ENCODE data around the gene PPM1E.

The PPM1E gene

GRCh38 chr17:59007995-59008394 is 252.3 kb downstream of the PPM1E start:
- Histone ChIP-seq H3K36me3 (replicated peaks; ENCODE audit: low read depth, low read length) (peaks cover 8% of the 10 kb centered on the region), H3K9ac (ENCODE audit: low read length) (no peak overlapping the region), H2AFZ (ENCODE audit: low read depth, low read length) (no peak overlapping the region), H3K4me3 (ENCODE audit: low read length) (no peak overlapping the region), H3K4me1 (ENCODE audit: low read length) (peaks cover 8% of the 10 kb centered on the region), H3K27me3 (ENCODE audit: low read depth, low read length) (no peaks in the 10 kb centered on the region), H3K27ac (ENCODE audit: low read length) (no peak overlapping the region), H3K4me2 (ENCODE audit: low read length) (no peak overlapping the region), H3K79me2 (ENCODE audit: low read length) (no peaks in the 10 kb centered on the region), H4K20me1 (ENCODE audit: insufficient read depth, low read length) (no peaks in the 10 kb centered on the region), H3K9me3 (ENCODE audit: insufficient read depth, low read length) (no peaks in the 10 kb centered on the region)
- TF ChIP-seq, protein P1, sequence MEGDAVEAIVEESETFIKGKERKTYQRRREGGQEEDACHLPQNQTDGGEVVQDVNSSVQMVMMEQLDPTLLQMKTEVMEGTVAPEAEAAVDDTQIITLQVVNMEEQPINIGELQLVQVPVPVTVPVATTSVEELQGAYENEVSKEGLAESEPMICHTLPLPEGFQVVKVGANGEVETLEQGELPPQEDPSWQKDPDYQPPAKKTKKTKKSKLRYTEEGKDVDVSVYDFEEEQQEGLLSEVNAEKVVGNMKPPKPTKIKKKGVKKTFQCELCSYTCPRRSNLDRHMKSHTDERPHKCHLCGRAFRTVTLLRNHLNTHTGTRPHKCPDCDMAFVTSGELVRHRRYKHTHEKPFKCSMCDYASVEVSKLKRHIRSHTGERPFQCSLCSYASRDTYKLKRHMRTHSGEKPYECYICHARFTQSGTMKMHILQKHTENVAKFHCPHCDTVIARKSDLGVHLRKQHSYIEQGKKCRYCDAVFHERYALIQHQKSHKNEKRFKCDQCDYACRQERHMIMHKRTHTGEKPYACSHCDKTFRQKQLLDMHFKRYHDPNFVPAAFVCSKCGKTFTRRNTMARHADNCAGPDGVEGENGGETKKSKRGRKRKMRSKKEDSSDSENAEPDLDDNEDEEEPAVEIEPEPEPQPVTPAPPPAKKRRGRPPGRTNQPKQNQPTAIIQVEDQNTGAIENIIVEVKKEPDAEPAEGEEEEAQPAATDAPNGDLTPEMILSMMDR (IDR thresholded peaks at IDR 0.05; ENCODE audit: low read depth, low read length) = no peak
- TF ChIP-seq EZH2phosphoT487 (IDR thresholded peaks at IDR 0.05; ENCODE audit: low read depth) = no peak

GRCh38 chr17:59008737-59009136 is 253.1 kb downstream of the PPM1E start:
- H3K4me3 ChIP-seq (ENCODE audit: low read length) = no peak overlapping the region
- no peaks in the 10 kb centered on the region for H3K79me2 ChIP-seq (ENCODE audit: low read length)
- no peak overlapping the region for H3K4me2 ChIP-seq (ENCODE audit: low read length)
- no peaks in the 10 kb centered on the region for H3K9me3 ChIP-seq (ENCODE audit: insufficient read depth, low read length)
- no peak overlapping the region for H3K27ac ChIP-seq (ENCODE audit: low read length)
- H3K9ac ChIP-seq (ENCODE audit: low read length) = no peak overlapping the region
- peaks cover 8% of the 10 kb centered on the region for H3K36me3 ChIP-seq (replicated peaks; ENCODE audit: low read depth, low read length)
- peaks cover 7% of the 10 kb centered on the region for H3K4me1 ChIP-seq (ENCODE audit: low read length)
- H2AFZ ChIP-seq (ENCODE audit: low read depth, low read length) = no peak overlapping the region
- no peaks in the 10 kb centered on the region for H4K20me1 ChIP-seq (ENCODE audit: insufficient read depth, low read length)
- TF ChIP-seq, protein P1 (IDR thresholded peaks at IDR 0.05; ENCODE audit: low read depth, low read length) = no peak
- no peak for TF ChIP-seq EZH2phosphoT487 (IDR thresholded peaks at IDR 0.05; ENCODE audit: low read depth)
- H3K27me3 ChIP-seq (ENCODE audit: low read depth, low read length) = no peaks in the 10 kb centered on the region

DNA sequence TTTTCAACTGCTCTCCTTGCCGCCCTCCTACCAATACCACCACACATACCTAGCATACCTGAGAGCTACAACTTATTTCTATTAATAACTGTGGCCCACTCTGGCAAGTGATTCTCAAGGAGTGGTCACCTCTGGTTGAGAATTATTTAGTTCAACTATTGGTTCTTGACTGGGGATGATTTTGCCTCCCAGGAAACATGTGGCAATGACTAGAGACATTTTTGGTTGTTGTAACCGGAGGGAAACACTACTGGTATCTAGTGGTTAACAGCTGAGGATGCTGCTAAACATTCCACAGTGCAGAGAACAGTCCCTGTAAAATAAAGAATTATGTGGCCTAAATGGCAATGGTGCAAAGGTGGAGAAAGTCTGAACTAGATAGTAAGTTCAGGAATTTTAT is 254.4 kb downstream of the PPM1E start:
- Histone ChIP-seq H2AFZ (ENCODE audit: low read depth, low read length) (no peak overlapping the region), H3K36me3 (replicated peaks; ENCODE audit: low read depth, low read length) (peaks cover 8% of the 10 kb centered on the region), H3K9ac (ENCODE audit: low read length) (no peak overlapping the region), H3K4me1 (ENCODE audit: low read length) (no peaks in the 10 kb centered on the region), H3K4me3 (ENCODE audit: low read length) (no peak overlapping the region), H3K27me3 (ENCODE audit: low read depth, low read length) (no peaks in the 10 kb centered on the region), H3K27ac (ENCODE audit: low read length) (no peak overlapping the region), H3K79me2 (ENCODE audit: low read length) (no peaks in the 10 kb centered on the region), H3K9me3 (ENCODE audit: insufficient read depth, low read length) (no peaks in the 10 kb centered on the region), H4K20me1 (ENCODE audit: insufficient read depth, low read length) (no peaks in the 10 kb centered on the region), H3K4me2 (ENCODE audit: low read length) (no peak overlapping the region)
- TF ChIP-seq, protein P1 (IDR thresholded peaks at IDR 0.05; ENCODE audit: low read depth, low read length) = no peak
- no peak for TF ChIP-seq EZH2phosphoT487 (IDR thresholded peaks at IDR 0.05; ENCODE audit: low read depth)

DNA sequence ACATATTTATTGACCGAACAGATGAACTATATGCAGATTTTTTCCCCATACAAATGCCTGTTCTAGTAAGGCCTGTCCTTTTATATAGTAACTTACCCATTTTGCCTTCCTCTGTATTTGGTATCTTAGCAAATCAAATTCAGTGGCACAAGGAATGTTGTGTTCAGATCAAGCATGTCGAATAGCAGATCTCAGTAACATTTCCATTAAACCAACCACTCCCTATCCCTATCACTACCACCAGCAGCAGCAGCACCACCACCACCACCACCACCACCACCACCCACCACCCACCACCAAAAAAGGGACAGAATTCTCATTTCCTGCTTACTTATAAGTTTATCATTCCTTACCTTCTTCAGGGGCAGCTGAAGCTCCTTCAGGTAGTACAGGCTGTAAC is 256.3 kb downstream of the PPM1E start:
- peaks cover 8% of the 10 kb centered on the region for H3K36me3 ChIP-seq (replicated peaks; ENCODE audit: low read depth, low read length)
- TF ChIP-seq, protein P1 (IDR thresholded peaks at IDR 0.05; ENCODE audit: low read depth, low read length) = no peak
- no peak for TF ChIP-seq EZH2phosphoT487 (IDR thresholded peaks at IDR 0.05; ENCODE audit: low read depth)
- H3K9ac ChIP-seq (ENCODE audit: low read length) = no peak overlapping the region
- no peak overlapping the region for H3K4me2 ChIP-seq (ENCODE audit: low read length)
- no peaks in the 10 kb centered on the region for H3K79me2 ChIP-seq (ENCODE audit: low read length)
- H2AFZ ChIP-seq (ENCODE audit: low read depth, low read length) = no peak overlapping the region
- H3K27me3 ChIP-seq (ENCODE audit: low read depth, low read length) = no peaks in the 10 kb centered on the region
- no peaks in the 10 kb centered on the region for H4K20me1 ChIP-seq (ENCODE audit: insufficient read depth, low read length)
- H3K4me3 ChIP-seq (ENCODE audit: low read length) = no peak overlapping the region
- no peaks in the 10 kb centered on the region for H3K4me1 ChIP-seq (ENCODE audit: low read length)
- H3K27ac ChIP-seq (ENCODE audit: low read length) = no peak overlapping the region
- H3K9me3 ChIP-seq (ENCODE audit: insufficient read depth, low read length) = no peaks in the 10 kb centered on the region

All from OCI-LY3 (cell line).